Hematopoietic multipotent progenitor cell treated with erythropoietin and hydrocortisone succinate and interleukin-3 and kit ligand, for 4 days (in vitro differentiated cells): ENCODE data around the gene MSL1.

ENCODE experiments used
- DNase-seq: peaks from one replicate; pipeline ENCODE4 v3.0.0-alpha.2; 2015

Gene MSL1

GRCh38 chr17:40179923-40180659 lies 58.3 kb downstream of the MSL1 start:
- no peak for DNase-seq

- no peak for DNase-seq
Observed at GRCh38 chr17:40180694-40181093, 58.9 kb downstream of the MSL1 start.

DNA sequence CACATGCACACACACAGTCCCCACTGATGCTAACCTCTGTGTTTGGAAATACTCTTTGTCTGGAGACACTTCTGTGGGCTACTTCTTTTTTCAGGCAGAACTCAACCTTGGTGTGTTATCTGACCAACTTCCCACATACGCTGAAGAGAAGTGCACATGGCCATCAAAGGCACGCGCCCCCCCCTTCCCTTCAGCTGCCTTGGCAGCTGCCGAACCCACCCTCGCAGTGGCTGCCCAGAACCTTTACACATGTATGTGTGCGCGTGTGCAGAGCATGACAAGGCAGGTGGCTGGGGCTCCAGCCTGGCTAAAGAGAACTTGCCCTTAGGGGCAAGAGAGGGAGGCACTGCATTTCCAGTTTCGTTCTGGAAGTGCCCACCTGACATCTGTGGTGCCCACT lies 59.4 kb downstream of the MSL1 start:
- DNase-seq: peak; percentile 43

DNA sequence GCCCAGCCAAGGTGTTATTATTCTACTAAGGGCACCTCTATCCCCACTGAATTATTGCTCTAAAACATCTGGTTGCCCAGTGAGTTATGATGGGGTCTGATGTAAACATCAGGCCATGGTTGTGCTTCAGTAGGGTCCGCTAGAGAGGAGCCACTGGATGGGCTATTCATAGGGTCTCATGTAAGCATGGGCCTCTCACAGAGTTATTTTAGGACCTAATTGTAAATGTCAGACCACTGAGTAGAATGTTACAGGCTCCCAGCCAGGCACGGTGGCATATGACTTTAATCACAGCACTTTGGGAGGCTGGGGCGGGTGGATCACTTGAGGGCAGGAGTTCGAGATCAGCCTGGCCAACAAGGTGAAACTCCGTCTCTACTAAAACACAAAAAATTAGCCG lies 60.8 kb downstream of the MSL1 start:
- DNase-seq: no peak
